ENCODE data around the gene FLNB. TPM values are rescaled to one million over a fixed set of nuclear protein-coding genes. Genes with fewer than 3 reads are reported as not detected.

The FLNB gene
- total RNA-seq, 4 donors from 2014 or later = 60.2 to 138 (median 96.2) TPM

GRCh38 chr3:58135712-58136543 lies 127.7 kb downstream of the FLNB start:
- TF ChIP-seq, protein P1, sequence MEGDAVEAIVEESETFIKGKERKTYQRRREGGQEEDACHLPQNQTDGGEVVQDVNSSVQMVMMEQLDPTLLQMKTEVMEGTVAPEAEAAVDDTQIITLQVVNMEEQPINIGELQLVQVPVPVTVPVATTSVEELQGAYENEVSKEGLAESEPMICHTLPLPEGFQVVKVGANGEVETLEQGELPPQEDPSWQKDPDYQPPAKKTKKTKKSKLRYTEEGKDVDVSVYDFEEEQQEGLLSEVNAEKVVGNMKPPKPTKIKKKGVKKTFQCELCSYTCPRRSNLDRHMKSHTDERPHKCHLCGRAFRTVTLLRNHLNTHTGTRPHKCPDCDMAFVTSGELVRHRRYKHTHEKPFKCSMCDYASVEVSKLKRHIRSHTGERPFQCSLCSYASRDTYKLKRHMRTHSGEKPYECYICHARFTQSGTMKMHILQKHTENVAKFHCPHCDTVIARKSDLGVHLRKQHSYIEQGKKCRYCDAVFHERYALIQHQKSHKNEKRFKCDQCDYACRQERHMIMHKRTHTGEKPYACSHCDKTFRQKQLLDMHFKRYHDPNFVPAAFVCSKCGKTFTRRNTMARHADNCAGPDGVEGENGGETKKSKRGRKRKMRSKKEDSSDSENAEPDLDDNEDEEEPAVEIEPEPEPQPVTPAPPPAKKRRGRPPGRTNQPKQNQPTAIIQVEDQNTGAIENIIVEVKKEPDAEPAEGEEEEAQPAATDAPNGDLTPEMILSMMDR (IDR thresholded peaks at IDR 0.05) = peak in 2 of 4 experiments; percentile 31 to 38
- no peak for TF ChIP-seq POLR2AphosphoS5 (IDR thresholded peaks at IDR 0.05)
- WGBS, 2 donors (ENCODE audit: low coverage in 1 of 2) = 91% methylated on average over 6 to 11 of the region's 14 CpGs
- Histone ChIP-seq H3K4me3 (no peak overlapping the region), H3K4me1 (no peaks in the 10 kb centered on the region), H3K36me3 (peaks cover 0 to 100% of the 10 kb centered on the region in 2 donors), H3K9me3 (no peaks in the 10 kb centered on the region), H3K27me3 (no peaks in the 10 kb centered on the region), H3K27ac (peak overlapping the region; percentile 25 to 73 (median 42))
- ATAC-seq = no peak

- Histone ChIP-seq H3K4me3 (no peak overlapping the region), H3K36me3 (peaks cover 0 to 100% of the 10 kb centered on the region in 2 donors), H3K4me1 (no peaks in the 10 kb centered on the region), H3K27ac (peak overlapping the region in 1 of 4 donors; percentile 73), H3K27me3 (no peaks in the 10 kb centered on the region), H3K9me3 (no peaks in the 10 kb centered on the region)
- ATAC-seq = no peak
- WGBS, 2 donors (ENCODE audit: low coverage in 1 of 2) = 71 to 85% methylated on average over 3 to 4 of the region's 4 CpGs
- TF ChIP-seq POLR2AphosphoS5 (IDR thresholded peaks at IDR 0.05) (no peak), POLR2A (IDR thresholded peaks at IDR 0.05) (no peak), EP300 (IDR thresholded peaks at IDR 0.05) (no peak)
- TF ChIP-seq, protein P1 (IDR thresholded peaks at IDR 0.05) = no peak
Observed at GRCh38 chr3:58137306-58137705, 129.1 kb downstream of the FLNB start.

GRCh38 chr3:58141766-58142345 lies 133.6 kb downstream of the FLNB start:
- H3K9me3 ChIP-seq = no peaks in the 10 kb centered on the region
- H3K4me3 ChIP-seq = no peak overlapping the region
- WGBS, 2 donors (ENCODE audit: low coverage in 1 of 2) = 89 to 100% methylated on average over 3 to 12 of the region's 12 CpGs
- H3K4me1 ChIP-seq = no peaks in the 10 kb centered on the region
- H3K27me3 ChIP-seq = no peaks in the 10 kb centered on the region
- peaks cover 0 to 100% of the 10 kb centered on the region in 2 donors for H3K36me3 ChIP-seq
- H3K27ac ChIP-seq = peak overlapping the region in 1 of 4 donors; percentile 1
- ATAC-seq = no peak
- TF ChIP-seq, protein P1 (IDR thresholded peaks at IDR 0.05) = no peak
- TF ChIP-seq POLR2A (IDR thresholded peaks at IDR 0.05) (no peak), EP300 (IDR thresholded peaks at IDR 0.05) (no peak), POLR2AphosphoS5 (IDR thresholded peaks at IDR 0.05) (no peak)

- Histone ChIP-seq H3K9me3 (no peaks in the 10 kb centered on the region), H3K36me3 (peaks cover 0 to 100% of the 10 kb centered on the region in 2 donors), H3K4me1 (no peaks in the 10 kb centered on the region), H3K4me3 (no peak overlapping the region), H3K27ac (no peak overlapping the region), H3K27me3 (no peaks in the 10 kb centered on the region)
- TF ChIP-seq POLR2A (IDR thresholded peaks at IDR 0.05) (no peak), EP300 (IDR thresholded peaks at IDR 0.05) (no peak), POLR2AphosphoS5 (IDR thresholded peaks at IDR 0.05) (no peak)
- TF ChIP-seq, protein P1 (IDR thresholded peaks at IDR 0.05) = no peak
- WGBS, 2 donors (ENCODE audit: low coverage in 1 of 2) = 20 to 100% methylated on average over 1 of the region's 9 CpGs
- no peak for ATAC-seq
Observed at GRCh38 chr3:58143417-58144055, 135.3 kb downstream of the FLNB start.
